Stromal cell of bone marrow (primary cell): ENCODE results near the gene PANK4.
"Not testable (repeated sequence)": the region's sequence is repeated elsewhere in the genome, so short reads cannot be mapped to it uniquely, and the experiment has no call there.

Experiments used
- DNase-seq: peaks from one replicate; pipeline ENCODE4 v3.0.0-alpha.2; 2012; ENCODE audit warnings: low read depth

Gene PANK4

DNA sequence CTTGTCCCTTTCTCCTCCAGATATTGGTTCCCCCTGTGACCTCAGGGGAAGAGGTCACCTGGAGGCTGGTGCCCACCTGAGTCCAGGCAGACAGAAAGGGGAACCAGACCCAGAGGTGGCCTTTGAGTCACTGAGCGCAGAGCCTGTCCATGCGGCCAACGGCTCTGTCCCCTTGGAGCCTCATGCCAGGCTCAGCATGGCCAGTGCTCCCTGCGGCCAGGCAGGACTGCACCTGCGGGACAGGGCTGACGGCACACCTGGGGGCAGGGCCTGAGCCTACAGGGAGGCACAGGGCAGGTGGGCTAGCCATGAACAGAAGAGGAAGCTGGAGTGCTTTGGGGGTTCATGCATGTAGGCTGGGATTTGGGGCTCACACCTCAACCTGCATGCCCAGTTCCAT is 32.5 kb upstream of the PANK4 start:
- DNase-seq: no peak

GRCh38 chr1:2558420-2558819 is 32.0 kb upstream of the PANK4 start:
- DNase-seq: no peak

DNA sequence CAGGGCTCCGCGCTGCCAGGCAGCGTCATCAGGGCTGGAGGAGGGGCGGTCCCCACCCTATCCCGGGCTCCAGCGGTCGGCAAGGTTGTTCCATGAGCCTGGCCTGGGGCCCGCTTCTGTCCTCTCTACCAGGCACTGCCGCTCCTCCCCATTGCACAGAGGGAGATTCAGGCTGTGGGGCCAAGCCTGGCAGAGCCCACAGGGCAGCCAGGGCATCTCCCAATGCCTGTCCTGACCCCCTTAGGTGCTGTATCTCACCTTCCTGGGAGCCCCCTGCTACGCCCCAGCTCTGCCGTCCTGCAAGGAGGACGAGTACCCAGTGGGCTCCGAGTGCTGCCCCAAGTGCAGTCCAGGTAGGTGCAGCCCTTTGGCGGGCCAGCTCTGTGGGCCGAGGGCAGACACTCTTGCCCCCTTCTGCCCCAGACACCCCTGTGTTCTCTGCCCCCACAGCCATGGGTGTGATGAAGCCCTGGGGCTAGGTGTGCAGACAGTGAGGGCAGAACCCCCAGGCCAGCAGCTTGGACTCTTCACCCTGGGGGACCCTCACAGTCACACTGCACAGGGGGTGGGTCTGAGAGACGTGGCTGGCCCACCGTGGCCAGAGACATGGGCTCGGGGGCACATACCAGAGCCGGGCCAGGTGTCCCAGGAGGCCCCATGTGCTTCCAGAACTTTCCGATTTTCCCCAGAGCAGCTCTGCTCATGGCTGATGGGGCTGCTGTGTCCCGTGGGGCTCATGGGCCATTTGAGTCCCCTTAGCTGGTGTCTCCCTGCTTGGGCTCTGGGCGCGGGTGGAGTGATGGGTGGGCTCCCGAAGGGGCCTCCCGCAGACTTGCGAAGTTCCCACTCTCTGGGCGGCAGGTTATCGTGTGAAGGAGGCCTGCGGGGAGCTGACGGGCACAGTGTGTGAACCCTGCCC is 31.3 kb upstream of the PANK4 start:
- no peak for DNase-seq

DNA sequence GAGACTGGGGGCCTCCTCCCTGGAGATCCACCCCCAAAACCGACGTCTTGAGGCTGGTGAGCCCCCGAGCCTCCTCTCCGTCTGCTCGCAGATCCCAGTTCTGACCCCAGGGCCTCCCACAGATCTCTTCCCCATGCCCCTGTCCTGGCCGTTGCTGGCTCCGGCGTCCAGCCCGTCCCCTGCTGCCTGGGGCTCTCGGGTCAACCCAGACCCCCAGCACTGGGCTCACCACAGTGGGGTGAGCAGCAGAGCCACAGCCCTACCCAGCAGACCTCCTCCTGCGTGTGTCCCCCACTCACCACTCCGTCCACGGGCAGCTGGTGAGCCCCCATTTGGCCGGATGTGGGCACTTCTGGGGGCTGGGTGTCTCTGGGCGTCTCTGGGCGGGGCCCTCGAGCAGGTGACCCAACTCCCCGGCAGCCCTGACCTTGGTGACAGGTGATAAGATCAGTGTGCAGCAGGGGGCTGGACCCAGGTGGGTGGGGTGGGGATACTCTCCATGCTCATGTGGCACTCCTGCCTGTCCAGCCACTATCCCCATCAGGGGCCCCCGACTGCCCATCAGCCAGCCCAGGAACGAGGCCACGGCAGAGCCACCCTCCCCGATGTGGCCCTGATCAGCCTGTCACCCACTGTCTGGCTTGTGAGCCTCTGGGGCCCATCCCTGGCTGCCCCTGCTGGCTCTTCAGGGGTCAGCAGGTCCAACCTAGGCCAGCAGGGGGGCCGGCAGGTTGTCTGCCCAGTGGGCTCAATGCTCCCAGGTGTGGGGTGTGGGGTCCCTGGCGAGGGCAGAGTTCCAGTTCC is 30.5 kb upstream of the PANK4 start:
- no peak for DNase-seq

DNA sequence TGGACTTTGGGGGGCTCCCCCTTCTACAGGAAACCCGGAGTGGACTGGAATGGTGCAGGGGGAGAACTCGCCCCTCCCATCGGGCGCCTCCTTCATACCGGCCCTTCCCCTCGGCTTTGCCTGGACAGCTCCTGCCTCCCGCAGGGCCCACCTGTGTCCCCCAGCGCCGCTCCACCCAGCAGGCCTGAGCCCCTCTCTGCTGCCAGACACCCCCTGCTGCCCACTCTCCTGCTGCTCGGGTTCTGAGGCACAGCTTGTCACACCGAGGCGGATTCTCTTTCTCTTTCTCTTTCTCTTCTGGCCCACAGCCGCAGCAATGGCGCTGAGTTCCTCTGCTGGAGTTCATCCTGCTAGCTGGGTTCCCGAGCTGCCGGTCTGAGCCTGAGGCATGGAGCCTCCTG is 29.9 kb upstream of the PANK4 start, which contains the start of gene TNFRSF14:
TSS of gene TNFRSF14 (plus strand) at position 95 of the 401 bp plus-strand sequence. CDS start at position 389, 294 bp downstream.
- peak; percentile 31 for DNase-seq

GRCh38 chr1:2555634-2556276 is 29.4 kb upstream of the PANK4 start:
- DNase-seq: peak; percentile 36

DNA sequence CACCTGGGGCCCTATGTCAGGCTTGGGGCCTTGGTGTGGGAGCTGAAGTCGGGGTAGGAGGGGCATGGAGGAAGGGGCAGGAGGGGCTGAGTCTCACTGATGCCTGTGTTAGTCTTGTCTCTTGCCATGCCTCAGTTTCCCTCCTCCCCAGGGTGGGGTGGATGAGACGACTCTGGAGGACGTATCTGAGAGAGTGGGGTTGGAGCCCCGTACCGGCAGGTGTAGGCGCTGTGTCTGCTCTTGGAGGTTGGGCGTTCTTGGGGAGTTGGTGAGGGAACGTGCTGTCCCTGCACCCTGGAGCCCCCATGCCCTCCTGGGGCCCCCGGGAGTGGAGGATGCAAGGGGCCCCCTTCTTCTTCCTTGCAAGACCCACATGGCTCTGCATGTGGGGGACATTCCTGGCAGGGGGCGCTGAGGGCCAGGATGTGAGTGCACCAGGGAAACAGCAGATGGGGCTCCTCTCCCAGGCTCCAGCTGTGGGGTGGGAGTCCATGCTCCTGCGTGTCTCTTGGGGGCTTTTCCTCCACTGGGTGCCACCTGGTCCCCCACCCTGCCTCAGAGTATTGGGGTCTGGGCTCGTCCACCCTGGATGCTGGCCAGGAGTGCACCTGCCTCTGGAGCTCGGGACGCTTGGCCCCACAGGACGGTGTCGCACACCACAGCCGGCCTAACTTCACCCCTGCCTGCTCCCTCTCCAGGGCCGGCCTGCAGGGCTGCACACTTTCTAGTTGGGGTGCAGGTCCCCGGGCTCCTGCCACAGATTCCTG is 28.4 kb upstream of the PANK4 start:
- DNase-seq: no peak

DNA sequence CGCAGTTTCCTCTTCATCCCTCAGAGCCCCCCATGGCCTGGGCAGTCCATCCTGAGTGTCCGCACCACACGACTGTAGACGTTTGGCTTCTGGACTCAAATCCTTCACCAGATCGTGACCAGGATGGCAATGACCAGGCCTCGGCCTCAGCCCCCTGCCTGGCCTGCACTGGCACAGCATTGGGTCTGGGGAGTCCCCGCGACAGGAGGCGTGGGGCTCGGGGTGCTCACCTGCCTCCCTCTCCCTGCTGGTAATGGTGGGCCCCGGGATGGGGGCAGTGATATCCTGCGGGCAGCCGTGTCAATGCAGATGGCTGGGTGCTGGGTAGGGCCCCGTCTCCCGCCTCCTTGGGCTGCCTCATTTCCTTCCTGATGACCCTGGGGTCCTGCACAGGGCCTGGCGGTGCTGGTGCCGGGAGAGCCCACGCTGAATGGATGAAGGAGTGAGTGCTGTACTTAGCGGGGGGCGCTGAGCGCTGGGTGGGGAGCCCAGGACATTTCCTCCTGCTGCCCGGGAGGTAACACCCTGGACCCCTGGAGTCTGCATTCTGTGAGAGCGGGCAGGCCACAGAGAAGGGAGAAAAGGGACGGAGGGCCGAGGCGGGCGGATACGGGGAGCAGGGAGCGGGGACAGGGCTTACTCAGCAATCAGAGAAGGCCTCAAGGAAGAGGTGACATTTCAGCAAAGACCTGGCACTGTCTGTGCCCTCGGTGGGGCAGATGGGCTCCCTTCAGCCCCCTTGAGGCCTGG is 27.6 kb upstream of the PANK4 start:
- no peak for DNase-seq

DNA sequence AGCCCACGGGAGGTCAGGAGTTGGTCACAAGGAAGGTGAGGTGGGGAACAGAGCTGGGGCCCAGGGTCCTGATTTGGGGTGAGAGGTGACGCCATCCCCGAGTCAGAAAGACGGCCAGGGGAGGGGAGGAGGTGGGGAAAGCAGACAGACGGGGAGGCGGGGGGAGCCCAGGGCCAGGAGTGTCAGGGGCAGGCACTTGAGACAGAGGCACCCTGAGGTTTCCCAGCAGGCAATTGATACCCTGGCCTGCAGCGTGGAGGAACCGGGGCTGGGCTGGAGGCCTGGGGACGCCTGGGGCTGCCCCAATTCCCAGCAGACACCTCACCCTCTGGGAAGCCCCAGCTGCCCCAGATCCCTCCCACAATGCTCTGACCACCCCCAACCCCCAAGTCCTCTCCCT is 26.7 kb upstream of the PANK4 start:
- not testable (repeated sequence) for DNase-seq

- DNase-seq: no peak
These were observed 25.8 kb upstream of the PANK4 start for GRCh38 chr1:2552189-2552588.

GRCh38 chr1:2551544-2551943 is 25.1 kb upstream of the PANK4 start:
- not testable (repeated sequence) for DNase-seq

DNA sequence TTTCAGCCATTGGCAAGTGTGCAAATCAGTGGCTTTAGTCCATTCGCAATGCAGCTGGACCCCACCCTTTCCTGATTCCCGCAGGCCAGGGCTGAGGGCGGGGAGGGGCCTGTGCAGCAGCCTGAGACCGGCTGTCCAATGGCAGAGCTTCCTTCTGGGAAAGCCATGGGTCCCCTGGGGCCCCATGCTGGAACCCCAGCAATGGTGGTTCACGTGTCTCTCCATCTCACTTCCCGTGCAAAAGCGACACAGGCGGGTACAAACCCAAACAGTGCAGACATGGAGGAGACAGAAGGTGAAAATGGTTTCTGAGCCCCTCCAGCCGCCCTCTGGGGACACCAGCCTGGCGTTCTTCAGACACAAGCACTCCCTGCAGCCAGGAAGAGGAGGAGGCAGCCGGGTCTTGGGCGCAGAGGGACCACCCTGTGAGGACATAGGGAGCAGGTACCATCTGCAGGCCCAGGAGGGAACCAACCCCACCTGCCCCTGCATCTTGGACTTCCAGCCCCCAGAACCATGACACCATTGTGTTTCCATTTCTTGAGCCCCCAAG is 24.0 kb upstream of the PANK4 start:
- not testable (repeated sequence) for DNase-seq

- DNase-seq: not testable (repeated sequence)
These were observed 23.1 kb upstream of the PANK4 start for GRCh38 chr1:2549367-2550029.

GRCh38 chr1:2548068-2548589 is 21.7 kb upstream of the PANK4 start:
- peak; percentile 35 for DNase-seq

DNA sequence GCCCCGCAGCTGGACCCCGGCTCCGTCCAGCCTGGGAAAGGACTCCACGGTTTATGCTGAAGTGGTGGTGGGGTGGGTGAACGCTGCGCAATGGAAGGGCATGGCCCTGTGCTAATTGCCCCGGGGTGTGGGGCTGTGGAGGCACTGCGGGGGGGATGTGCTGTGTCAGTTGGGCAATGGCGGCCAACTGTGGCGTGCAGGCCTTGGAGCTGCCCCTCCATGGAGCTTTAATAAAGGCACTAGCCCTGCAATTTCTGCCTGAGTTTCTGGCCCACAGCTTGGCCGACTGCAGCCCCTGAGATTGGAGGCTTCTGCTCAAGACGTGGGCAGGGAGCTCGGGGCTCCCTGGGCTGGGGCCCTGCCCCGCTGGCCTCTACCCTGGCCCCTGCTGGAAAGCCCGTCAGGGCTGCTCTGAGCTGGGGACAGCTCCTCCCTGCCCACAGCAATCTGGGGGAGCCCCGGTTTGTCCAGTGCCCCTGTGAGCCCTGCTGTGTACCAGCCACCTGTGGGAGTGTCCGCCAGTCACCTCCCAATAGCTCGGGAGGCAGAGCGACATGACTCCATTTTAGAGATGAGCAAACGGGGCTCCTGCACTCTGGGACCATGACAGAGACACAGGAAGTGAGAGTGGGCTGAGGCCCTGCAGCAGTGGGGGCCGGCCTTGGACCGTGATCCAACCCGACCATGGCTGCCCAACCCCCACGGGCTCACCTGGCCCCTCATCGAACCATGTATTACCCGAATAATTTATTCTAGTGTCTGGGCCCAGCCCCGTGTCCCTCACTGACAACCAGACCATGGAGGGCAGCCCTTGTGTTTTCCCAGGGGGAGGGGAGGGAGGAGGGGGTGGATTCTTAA is 21.0 kb upstream of the PANK4 start:
- DNase-seq: no peak

DNA sequence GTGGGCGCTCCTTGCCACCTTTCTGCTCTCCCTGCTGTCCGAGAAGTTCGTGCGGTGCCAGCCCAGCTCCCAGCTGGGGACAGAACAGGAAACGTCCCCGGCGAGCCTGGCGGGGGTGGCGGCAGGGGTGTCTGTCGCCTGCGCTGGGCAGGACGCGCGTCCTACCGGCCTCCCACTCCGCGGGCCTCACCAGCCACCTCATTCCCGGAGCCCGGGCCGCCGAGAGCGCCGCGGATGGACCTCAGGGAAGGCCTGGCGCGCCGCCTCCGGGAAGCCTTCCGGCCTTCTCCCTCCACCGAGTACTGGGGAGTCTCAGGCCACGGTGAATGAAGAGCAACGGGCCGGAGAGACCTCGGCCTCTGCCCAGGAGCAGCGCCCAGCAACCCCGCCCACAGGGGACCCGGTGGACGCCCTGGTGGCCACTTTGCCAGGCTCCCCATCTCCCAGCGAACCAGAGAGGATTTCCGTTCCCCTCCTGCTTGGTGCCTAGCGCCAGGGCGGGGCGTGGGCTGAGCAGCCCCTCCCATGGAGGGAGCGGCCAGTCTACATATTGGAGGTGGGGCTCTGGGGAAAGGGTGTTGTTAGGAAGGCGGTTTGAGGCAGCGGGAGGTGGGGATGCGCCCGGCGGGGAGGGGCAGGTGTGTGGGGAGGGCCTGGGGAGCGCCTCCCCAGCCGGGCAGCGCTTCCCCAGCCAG is 20.3 kb upstream of the PANK4 start:
- DNase-seq: peak; percentile 51

DNA sequence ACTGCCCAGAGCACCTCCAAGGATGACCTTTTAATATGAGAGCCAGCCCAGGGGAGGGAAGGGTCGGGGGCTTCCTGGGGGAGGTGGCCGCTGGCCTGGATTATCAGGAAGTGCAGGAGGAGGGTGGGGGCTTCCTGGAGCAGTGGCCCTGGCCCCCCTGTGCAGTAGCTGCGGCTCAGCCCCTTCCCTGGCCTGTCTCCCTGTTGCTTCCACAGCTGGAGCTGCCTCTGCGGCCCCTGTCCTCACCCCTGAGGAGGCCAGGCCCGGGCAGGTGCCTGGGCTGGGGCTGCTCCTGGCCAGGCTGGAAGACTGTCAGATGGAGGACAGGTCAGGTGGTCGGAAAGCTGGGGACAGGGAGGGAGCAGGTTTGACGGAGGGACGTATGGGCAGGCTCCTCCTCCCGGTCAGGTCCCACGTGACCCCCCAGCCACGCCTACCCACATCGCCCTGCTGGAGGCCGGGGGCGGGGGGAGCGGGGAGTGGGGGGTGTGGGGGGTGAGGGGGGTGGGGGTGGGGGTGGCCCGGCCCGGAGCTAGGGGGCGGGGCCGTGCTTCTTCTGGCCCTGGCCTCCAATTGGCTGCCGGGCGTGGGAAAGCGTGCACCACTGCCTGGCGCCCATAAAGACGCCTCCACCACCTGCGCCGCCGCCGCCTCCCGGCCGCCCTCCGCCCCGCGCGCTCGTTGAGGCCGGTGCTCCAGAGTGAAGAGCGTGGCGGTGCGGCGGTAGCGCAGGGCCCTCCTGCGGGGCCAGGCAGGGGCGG is 19.5 kb upstream of the PANK4 start:
- peak; percentile 26 for DNase-seq
